Right hindlimb (tissue), 1 donor: ENCODE results near the gene INTS3.

Experiments used
- DNase-seq: peaks from one replicate; pipeline ENCODE4 v3.0.0-alpha.2; 2018

INTS3 gene, protein sequence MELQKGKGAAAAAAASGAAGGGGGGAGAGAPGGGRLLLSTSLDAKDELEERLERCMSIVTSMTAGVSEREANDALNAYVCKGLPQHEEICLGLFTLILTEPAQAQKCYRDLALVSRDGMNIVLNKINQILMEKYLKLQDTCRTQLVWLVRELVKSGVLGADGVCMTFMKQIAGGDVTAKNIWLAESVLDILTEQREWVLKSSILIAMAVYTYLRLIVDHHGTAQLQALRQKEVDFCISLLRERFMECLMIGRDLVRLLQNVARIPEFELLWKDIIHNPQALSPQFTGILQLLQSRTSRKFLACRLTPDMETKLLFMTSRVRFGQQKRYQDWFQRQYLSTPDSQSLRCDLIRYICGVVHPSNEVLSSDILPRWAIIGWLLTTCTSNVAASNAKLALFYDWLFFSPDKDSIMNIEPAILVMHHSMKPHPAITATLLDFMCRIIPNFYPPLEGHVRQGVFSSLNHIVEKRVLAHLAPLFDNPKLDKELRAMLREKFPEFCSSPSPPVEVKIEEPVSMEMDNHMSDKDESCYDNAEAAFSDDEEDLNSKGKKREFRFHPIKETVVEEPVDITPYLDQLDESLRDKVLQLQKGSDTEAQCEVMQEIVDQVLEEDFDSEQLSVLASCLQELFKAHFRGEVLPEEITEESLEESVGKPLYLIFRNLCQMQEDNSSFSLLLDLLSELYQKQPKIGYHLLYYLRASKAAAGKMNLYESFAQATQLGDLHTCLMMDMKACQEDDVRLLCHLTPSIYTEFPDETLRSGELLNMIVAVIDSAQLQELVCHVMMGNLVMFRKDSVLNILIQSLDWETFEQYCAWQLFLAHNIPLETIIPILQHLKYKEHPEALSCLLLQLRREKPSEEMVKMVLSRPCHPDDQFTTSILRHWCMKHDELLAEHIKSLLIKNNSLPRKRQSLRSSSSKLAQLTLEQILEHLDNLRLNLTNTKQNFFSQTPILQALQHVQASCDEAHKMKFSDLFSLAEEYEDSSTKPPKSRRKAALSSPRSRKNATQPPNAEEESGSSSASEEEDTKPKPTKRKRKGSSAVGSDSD

DNA sequence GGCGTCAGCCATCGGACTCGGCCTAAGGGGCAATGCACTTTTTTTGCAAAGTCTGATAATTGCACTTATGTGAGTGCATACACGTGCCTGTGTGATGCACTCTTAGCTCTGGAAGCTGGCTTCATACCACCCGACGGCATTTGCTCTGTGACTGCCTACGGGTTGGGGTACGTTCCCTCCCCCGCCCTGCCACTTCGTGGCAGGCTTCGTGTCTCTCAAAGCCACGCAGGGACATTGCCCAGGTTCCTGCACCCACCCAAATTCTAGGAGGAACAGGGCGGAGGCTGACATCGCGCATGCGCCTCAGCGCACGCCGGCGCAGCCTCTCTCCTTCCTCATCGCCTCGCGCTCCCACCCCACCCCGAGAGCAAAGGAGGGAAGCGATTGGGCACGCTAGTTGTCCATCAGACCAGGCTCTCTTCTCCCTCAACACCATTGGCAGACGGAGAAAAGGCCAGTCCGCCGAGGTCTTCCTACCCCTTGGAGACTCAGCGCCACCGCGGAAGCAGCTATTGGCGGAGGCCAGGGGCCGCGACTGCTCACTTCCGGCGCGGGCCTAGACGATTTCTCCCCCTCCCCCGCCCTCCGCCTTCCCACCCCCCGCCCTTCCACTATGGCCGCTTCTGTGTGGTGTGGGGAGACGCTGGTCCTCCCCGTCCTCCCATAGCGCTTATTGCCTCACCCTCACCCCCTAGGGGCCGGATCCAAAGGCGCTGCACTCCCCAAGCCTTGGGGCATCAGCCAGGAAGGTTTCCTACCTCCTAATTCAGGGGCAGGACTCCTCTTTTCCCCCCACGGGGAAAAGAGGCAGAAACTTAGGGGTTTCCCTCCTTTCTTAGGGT is at the start of gene INTS3:
INTS3 (plus strand) TSS at position 588 of the 842 bp plus-strand sequence. CDS start 585 bp downstream, outside the sequence.
- DNase-seq, result peak; percentile 100

DNA sequence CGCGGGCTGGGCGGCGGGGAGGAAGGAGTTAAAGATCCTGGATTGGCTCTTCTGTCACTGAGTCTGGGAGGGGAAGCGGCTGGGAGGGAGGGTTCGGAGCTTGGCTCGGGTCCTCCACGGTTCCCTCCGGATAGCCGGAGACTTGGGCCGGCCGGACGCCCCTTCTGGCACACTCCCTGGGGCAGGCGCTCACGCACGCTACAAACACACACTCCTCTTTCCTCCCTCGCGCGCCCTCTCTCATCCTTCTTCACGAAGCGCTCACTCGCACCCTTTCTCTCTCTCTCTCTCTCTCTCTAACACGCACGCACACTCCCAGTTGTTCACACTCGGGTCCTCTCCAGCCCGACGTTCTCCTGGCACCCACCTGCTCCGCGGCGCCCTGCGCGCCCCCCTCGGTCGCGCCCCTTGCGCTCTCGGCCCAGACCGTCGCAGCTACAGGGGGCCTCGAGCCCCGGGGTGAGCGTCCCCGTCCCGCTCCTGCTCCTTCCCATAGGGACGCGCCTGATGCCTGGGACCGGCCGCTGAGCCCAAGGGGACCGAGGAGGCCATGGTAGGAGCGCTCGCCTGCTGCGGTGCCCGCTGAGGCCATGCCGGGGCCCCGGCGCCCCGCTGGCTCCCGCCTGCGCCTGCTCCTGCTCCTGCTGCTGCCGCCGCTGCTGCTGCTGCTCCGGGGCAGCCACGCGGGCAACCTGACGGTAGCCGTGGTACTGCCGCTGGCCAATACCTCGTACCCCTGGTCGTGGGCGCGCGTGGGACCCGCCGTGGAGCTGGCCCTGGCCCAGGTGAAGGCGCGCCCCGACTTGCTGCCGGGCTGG is 49.1 kb upstream of the INTS3 start, which contains the start of gene NPR1:
NPR1 (plus strand) TSS at position 170 of the 818 bp plus-strand sequence; CDS start at position 591, 421 bp downstream.
- peak; percentile 64 for DNase-seq

DNA sequence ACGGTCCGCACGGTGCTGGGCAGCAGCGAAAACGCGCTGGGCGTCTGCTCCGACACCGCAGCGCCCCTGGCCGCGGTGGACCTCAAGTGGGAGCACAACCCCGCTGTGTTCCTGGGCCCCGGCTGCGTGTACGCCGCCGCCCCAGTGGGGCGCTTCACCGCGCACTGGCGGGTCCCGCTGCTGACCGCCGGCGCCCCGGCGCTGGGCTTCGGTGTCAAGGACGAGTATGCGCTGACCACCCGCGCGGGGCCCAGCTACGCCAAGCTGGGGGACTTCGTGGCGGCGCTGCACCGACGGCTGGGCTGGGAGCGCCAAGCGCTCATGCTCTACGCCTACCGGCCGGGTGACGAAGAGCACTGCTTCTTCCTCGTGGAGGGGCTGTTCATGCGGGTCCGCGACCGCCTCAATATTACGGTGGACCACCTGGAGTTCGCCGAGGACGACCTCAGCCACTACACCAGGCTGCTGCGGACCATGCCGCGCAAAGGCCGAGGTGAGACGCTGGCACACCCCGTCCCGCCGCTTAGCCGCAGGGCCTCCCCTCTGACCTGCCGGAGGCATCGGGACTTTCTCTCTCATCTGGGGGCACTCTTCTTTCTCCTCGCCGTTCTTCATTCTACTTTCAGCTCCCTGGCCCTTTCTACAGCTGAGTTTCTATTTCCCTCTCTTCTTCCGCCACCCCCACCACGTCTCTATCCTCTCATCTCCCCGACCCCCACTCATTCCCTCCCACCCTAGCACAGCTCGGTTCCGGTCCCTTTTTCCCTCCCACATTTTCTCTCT is 48.3 kb upstream of the INTS3 start:
- peak; percentile 39 for DNase-seq

DNA sequence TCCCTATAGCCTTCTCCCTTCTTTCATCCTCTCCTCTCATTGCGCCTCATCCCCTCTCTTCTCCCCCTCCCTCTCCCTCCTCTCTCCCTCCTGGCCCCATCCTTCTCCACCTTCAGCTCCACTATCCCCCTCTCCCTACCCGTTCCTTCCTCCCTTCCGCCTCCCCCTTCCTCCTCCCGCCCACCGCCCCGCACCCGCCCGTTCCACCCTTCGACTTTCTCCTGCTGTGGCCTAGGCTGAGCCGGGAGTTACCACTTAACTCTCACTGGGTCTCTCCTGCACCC is 47.8 kb upstream of the INTS3 start:
- DNase-seq, result no peak

DNA sequence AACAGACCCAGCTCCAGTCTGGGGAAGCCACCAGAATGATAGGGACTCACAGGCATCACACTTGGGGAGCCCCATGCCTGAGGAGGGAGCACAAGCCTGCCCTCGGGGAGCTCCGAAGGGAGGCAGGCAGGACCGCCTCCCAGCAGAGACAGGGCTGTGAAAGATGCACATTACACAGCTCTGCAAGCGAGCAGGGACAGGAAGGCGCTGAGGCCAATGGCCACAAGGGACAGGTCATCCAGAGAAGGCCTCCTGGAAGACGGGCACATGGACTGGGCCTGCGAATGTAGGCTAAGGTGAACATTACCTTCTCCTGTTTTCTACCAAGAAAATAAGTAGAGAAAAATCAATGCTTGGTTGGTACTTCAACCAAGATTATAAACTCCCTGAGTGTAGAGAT is 45.1 kb upstream of the INTS3 start:
- no peak for DNase-seq

DNA sequence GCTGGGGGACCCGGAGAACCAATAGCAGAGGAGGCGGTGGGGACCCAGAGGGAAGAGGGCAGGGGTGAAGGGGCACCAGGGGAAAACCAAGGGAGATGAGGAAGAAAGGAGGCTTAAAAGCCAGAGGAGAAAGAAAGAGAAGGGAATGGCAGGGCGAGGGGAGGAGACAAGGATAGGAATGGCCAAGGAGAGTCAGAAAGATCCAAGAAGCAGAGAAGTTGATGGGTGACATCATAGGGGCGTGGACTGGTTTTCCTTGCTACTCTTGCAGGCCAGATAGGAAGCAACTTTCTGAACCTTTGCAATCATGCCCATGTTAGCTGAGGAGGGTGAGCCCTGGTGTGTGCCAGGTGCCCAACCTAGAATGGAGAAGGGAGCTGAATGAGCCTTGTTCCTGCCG is 44.0 kb upstream of the INTS3 start:
- no peak for DNase-seq

DNA sequence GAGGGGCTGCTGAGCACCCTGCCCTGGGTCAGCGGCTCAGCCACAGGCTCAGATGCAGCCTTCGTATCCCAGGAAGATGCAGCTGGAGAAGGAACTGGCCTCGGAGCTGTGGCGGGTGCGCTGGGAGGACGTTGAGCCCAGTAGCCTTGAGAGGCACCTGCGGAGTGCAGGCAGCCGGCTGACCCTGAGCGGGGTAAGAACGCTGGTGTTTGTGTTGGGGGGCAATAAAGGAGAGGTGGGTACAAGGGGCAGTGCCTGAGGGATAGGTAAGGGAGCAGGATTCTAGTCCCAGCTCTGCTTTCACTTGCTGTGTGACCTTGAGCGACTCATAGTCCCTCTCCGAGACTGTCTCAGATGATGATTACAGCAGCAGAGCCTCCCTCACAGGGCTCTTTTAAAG is 43.0 kb upstream of the INTS3 start:
- no peak for DNase-seq

DNA sequence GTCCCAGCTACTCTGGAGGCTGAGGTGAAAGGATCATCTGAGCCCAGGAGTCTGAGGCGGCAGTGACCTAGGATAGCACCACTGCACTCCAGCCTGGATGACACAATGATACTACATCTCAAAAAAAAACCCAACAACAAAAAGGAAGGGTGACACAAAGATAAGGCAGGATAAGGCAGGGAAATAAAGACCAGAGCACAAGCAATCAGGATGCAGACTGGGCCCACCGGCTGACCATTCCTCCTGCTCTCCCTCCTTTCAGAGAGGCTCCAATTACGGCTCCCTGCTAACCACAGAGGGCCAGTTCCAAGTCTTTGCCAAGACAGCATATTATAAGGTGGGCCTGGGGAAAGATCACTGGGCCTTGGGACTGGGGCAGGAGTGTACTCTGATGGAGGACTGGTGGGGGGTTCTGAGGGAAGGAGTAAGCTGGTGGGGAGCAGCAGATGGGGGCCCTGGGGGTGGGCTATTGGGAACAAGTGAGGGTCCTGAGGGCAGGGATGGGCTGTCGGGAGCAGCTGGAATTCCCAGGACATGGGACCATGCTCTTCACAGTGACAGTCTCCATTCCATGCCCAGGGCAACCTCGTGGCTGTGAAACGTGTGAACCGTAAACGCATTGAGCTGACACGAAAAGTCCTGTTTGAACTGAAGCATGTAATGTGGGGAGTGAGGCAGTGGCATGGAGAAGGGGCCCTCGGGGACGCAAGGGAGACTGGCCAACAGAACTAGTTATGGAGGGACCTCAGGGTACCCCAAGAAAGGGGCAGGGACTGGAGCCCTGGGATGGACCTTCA is 42.1 kb upstream of the INTS3 start:
- DNase-seq, result no peak

DNA sequence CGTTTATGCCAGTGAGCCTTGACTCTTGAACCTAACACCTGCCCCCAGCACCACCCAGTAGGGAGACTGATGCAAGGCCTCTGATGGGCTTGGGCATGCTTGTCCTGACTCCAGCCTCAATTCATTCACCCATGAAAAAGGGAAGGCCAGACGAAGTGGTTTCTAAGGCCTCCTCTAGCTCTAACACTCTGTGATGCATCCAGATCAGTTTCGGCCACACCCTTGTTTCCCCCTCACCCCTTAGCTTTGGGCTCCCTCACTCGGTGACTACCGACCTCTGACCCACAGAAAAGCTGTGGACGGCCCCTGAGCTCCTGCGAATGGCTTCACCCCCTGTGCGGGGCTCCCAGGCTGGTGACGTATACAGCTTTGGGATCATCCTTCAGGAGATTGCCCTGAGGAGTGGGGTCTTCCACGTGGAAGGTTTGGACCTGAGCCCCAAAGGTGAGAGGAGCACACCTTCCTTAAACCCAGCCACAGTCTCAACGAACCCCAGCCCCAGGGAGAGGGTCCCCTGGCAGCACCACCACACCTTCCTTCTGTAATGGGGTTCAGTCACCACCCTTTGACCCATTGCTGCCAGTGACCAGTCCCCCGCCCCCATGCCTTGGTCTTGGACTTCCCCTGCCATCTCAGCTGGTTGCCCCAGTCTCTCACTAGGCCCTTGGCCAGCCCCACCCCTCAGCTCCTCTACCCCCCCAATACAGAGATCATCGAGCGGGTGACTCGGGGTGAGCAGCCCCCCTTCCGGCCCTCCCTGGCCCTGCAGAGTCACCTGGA is 40.3 kb upstream of the INTS3 start:
- DNase-seq, result no peak

DNA sequence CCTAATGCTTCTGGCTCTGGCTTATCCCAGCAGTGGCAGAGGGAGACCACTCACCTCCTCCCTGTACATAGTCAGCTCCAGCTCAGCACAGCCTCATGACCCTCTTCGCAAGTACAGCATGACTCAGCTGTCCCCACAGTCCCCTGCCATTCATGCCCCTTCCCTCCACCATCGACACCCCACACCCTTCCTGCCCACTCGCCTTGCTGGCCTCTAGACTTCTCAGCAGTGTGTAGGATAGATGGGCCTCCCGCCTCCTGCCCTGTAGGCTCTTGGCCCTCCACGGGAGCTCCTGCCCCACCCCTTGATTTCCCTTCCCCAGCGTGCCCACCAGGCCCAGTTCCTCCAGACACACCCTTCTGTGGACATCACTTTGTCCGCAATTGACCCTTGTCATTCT is 39.6 kb upstream of the INTS3 start:
- no peak for DNase-seq

DNA sequence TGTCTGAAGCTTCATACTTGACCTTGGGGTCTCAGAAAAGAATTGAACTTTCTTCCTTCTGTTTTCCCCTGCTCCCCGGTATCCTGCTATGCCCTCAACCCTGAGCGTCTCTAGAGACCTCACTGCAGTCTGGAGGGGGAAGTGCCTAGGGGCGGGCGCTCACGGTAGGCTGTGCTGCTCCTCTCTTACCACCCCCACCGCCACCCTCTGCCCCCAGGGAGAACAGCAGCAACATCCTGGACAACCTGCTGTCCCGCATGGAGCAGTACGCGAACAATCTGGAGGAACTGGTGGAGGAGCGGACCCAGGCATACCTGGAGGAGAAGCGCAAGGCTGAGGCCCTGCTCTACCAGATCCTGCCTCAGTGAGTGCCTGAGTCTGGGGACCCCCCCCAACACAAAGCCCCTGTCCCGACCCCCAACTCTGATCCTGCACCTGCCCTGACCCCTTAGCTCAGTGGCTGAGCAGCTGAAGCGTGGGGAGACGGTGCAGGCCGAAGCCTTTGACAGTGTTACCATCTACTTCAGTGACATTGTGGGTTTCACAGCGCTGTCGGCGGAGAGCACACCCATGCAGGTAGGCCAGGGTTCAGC is 39.0 kb upstream of the INTS3 start:
- DNase-seq, result no peak

DNA sequence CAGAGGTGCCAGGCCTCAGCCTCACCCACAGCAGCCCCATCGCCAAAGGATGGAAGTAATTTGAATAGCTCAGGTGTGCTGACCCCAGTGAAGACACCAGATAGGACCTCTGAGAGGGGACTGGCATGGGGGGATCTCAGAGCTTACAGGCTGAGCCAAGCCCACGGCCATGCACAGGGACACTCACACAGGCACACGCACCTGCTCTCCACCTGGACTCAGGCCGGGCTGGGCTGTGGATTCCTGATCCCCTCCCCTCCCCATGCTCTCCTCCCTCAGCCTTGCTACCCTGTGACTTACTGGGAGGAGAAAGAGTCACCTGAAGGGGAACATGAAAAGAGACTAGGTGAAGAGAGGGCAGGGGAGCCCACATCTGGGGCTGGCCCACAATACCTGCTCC is 34.4 kb upstream of the INTS3 start:
- DNase-seq, result no peak

DNA sequence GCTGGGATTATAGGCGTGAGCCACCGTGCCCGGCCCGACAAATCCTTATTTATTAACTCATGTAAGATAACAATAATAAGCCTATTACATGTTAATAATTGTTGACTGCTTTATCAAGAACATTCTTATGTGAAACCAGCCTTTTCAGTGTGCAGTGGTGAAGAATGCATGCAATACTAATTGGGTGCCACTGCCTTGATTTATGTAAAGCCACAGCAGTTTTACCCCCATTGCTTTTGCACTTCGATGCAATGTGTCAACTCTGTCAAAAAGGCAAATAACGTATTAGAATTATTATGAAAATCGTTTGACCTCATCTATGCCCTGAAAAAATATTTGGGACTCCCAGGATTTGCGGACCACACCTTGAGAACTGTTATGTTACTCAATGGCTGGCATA is 31.1 kb upstream of the INTS3 start:
- DNase-seq, result no peak

DNA sequence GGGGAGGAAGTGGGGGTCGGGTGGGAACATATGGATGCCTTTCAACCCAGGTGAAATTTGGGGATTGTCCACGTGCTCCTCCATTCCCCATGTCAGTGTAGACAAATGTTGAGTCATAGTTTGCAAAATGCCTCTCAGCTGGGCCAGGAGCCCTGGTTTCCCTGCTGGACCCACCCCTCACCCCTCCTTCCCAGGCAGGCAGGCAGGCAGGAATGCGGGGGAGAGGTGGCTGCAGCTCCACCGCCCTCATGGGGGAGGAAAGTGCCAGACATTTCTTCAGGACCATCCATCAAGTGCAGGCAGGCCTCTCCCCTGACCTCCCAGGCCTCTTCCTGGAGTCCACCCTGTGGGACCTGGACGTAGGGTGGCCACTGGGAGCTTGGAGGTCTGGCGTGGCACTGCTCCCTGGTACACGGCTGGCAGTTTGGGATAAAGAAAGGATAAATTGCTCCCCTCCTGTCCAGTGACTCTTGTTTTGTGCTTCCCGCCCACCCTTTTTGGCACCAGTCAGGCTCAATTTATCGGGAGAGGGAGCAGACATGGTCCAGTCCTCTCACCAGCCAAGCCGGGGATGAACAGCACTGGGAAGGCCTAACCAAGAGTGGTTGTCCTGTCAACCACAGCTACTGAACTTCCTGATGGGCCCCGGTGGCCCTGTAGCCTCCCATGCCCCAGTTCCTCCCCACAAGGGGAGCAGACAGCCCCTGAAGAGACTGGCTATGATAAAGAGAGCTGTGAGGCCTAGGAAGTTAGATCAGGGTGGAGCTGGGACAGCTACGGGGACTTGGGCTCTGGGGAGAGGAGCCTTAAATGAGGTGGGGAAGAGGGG is 30.4 kb upstream of the INTS3 start:
- peak; percentile 50 for DNase-seq

DNA sequence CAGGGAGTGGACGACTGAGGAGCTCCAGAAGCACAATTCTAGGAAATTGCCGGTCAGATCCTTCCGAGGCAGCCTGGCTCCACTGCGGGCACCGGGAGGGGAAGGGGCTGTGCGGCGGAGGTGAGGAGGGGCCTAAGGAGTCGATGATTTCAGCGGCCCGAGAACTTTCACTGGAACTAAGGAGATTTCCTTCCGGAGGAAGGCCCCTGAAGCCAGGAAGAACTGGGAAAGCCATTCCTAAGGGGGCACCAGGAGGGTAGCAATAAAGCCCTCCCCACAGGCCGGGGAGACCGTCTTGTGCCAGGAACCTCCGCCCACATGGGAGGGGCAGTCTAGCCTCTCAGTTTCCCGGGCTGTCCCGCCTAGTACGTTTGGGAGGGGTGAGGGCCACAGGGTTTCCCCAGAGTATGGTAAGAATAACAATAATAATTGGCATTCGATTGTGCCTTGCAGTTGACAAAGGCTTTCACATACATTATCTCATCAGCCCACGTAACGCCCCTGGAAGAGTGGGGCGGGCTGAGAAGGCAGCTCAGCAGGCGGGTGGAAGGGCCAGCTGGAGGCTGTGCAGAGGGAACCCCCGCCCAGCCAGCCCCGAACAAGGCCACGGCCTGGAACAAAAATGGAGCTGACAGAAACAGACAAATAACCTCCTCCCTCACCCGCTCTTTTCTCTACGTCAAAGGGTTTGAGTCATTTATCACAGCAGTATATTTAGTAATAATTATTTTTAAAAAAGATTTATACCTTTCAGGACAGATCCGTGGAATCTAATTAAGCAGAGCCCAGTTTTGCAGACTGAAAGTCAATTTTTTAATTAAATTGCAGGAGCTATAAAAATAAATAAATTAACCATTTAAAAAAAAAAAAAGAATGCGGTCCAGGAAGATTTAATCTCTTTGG is 29.6 kb upstream of the INTS3 start:
- peak; percentile 81 for DNase-seq

DNA sequence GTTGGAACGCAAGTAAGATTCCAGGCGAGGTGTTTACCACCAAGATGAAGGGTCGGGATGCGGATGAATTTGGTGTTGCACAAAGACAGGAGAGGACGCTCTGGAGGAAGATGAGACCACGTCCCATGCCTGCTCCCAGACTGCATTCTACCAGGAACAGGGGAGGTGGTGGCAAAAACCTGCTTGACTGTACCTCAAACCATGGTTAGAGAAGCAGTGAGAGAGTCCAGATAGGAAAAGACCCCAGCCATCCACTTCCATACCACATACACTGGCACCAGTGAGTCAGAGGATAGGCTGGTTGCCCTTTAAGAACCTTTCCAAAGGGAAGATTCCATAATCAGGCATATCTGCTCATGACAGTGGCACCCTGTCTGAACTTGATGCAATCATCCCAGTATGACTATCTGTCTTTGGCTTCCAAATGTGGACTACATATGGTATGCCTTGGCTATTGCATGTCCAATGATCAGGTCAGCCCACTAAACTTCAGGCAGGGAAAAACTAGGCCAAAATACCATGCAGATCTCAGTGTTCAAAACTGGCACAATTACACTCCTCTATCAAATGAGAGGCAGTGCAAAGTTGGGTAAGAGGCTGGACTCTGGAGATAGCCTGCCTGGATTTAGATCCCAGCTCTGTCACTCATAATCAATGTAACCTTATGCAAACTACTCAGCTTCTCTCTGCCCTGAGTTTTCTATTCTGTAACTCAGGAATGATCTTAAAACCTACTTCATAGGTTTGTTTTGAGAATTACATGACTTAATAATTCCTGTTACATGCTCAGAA is 28.7 kb upstream of the INTS3 start:
- no peak for DNase-seq
